Ovary (tissue), 3 donors: ENCODE results near the gene CD8A.

ENCODE experiments used
- EP300 ChIP-seq: sonication (generic); formaldehyde crosslinking; IDR thresholded peaks from one replicate; pipeline ENCODE4 v1.6.1; 2017; ENCODE audit warnings: antibody characterized with exemption
- POLR2A ChIP-seq: fragments of 450-650 bp; IDR thresholded peaks from one replicate; pipeline ENCODE4 v1.6.1; 2017; ENCODE audit warnings: antibody characterized with exemption, mild to moderate bottlenecking, moderate library complexity
- TF ChIP-seq, protein P1 (sequence below), 3 donors: fragments of 450-650 bp in 2 of 3; fragments of 200-600 bp in 1 of 3; IDR thresholded peaks; one replicate each; pipeline versions ENCODE4 v1.5.1 to v1.8.0; 2016 to 2022; ENCODE audit warnings: antibody characterized with exemption in 3 of 3, mild to moderate bottlenecking in 1 of 3
- donor health status: DM: no; HTN: no; CAD: no.

DNA sequence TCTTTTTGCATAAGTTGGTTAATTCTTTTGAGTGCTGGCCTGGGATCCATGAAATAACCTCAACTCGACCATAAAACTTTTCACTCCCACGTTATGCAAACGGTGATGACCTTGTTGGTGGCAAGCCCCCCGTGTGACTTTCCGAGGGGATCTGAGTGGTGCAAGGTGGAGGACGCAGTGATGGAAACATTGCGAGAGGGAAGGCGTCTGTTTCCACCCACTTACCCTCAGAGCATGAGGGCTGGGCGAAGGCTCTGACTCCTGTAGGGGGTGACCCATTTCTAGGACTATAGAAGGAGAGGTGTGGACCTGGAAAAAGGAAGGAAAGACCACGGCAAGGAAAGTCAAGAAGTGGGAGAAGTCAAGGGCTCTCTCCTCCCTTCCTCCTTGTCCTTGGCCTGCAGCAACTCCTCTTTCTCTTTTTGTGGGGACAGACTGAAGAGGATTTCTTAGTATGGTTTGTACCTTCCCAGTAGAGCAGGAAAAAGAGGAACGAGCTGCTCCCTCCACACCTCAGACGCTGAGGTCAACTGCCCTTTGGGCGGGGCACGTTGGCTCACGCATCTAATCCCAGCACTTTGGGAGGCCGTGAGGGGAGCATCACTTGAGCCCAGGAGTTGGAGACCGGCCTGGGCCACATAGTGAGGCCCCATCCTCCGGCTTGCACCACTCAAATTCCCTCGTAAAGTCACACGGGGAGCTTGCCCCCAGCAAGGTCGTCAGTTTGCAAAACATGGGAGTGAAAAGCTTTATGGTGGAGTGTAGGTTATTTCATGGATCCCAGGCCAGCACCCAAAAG, 15.5 kb upstream of the CD8A start:
- TF ChIP-seq POLR2A (no peak), EP300 (no peak)
- TF ChIP-seq, protein P1, sequence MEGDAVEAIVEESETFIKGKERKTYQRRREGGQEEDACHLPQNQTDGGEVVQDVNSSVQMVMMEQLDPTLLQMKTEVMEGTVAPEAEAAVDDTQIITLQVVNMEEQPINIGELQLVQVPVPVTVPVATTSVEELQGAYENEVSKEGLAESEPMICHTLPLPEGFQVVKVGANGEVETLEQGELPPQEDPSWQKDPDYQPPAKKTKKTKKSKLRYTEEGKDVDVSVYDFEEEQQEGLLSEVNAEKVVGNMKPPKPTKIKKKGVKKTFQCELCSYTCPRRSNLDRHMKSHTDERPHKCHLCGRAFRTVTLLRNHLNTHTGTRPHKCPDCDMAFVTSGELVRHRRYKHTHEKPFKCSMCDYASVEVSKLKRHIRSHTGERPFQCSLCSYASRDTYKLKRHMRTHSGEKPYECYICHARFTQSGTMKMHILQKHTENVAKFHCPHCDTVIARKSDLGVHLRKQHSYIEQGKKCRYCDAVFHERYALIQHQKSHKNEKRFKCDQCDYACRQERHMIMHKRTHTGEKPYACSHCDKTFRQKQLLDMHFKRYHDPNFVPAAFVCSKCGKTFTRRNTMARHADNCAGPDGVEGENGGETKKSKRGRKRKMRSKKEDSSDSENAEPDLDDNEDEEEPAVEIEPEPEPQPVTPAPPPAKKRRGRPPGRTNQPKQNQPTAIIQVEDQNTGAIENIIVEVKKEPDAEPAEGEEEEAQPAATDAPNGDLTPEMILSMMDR (IDR thresholded peaks at IDR 0.05), result no peak
